Smooth muscle cell (in vitro differentiated cells): ENCODE measurements around the gene PPP6R3. TPM values are rescaled to one million over a fixed set of nuclear protein-coding genes. Genes with fewer than 3 reads are reported as not detected.

Source experiments
- DNase-seq: peaks from one replicate; lab custom pipeline; 2025; ENCODE audit not compliant: unreplicated experiment; lab: John Stamatoyannopoulos, UW
- H2AFZ ChIP-seq: fragments of 200-600 bp; sonication (generic); 2 replicates; pipeline ENCODE4 v1.6.0; 2016; ENCODE audit warnings: antibody characterized with exemption, low read depth, mild to moderate bottlenecking
- H3F3A ChIP-seq: fragments of 200-600 bp; sonication (generic); 2 replicates; pipeline ENCODE4 v1.6.0; 2017; ENCODE audit warnings: antibody characterized with exemption, low read depth
- H3K27ac ChIP-seq: fragments of 200-600 bp; sonication (generic); 2 replicates; pipeline ENCODE4 v1.5.1; 2016; ENCODE audit warnings: low read depth, mild to moderate bottlenecking
- H3K27me3 ChIP-seq: fragments of 200-600 bp; sonication (generic); 2 replicates; pipeline ENCODE4 v1.6.1; 2016; ENCODE audit warnings: low read depth, mild to moderate bottlenecking
- H3K36me3 ChIP-seq: fragments of 200-600 bp; sonication (generic); 2 replicates; pipeline ENCODE4 v1.5.1; 2016; ENCODE audit warnings: low read depth
- H3K4me1 ChIP-seq: fragments of 200-600 bp; sonication (generic); 2 replicates; pipeline ENCODE4 v1.5.1; 2016; ENCODE audit warnings: low read depth
- H3K4me2 ChIP-seq: fragments of 200-600 bp; sonication (generic); 2 replicates; pipeline ENCODE4 v1.6.0; 2016; ENCODE audit warnings: mild to moderate bottlenecking
- H3K4me3 ChIP-seq: fragments of 200-600 bp; sonication (generic); 2 replicates; pipeline ENCODE4 v1.5.1; 2016; ENCODE audit warnings: mild to moderate bottlenecking
- H3K79me2 ChIP-seq: fragments of 200-600 bp; sonication (generic); 2 replicates; pipeline ENCODE4 v1.6.0; 2016; ENCODE audit warnings: low read depth, mild to moderate bottlenecking
- H3K9ac ChIP-seq: fragments of 200-600 bp; sonication (generic); 2 replicates; pipeline ENCODE4 v1.6.0; 2016; ENCODE audit warnings: low read depth
- H3K9me3 ChIP-seq: fragments of 200-600 bp; sonication (generic); replicated peaks from 2 replicates; pipeline ENCODE4 v1.5.1; 2016; ENCODE audit warnings: low read depth
- H4K20me1 ChIP-seq: fragments of 200-600 bp; sonication (generic); 2 replicates; pipeline ENCODE4 v1.6.0; 2016; ENCODE audit warnings: low read depth
- WGBS: methylation state at CpG from one replicate; pipeline ENCODE4 v1.1.7; 2016; ENCODE audit warnings: low lambda C conversion rate; 5-methylcytosine and 5-hydroxymethylcytosine counted together
- polyA plus RNA-seq: library from polyadenylated mRNA; unstranded; fragments of >200 nt; fragmentation: Nextera tagmentation; extraction: Ambion mirVana; gene quantifications from 2 replicates; pipeline ENCODE4 v1.2.1, GENCODE V29; 2016
- total RNA-seq: library from RNA; depleted of rRNA; stranded (reverse); fragments of >200 nt; gene quantifications from 2 replicates; pipeline ENCODE4 v1.2.3, GENCODE V29; 2014
- TF ChIP-seq, protein P1 (sequence below): fragments of 200-600 bp; sonication (generic); IDR thresholded peaks from 2 replicates; pipeline ENCODE4 v1.5.1; 2017; ENCODE audit warnings: borderline replicate concordance, mild to moderate bottlenecking, antibody characterized with exemption; ENCODE audit not compliant: insufficient read depth, poor library complexity, severe bottlenecking

The PPP6R3 gene
- total and polyA plus RNA-seq, 2 experiments from 2014 or later: 28.4 to 121 TPM

- peaks cover 100% of the 10 kb centered on the region for H4K20me1 ChIP-seq
Measured at GRCh38 chr11:68501813-68502212, 41.3 kb downstream of the PPP6R3 start.

DNA sequence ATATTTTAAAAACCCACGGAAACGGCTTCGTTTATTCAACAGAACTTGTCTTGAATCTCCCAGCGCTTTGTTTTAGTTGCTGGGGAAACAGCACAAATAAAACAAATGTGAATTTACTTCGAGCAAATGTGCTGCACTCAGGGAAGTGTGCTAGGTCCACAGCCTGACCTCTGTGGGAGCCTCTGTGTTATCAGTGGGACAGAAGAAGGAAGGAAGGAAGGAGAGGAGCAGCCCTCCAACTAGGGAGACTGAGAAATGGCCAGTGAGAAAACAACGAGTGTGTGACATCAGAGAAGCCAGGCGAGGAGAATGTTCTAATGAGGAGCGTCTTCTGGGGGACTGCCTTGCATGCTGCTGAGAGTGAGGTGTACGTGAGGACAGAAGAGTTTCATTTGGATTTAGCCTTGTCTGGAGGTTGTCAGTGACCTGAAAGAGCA, 42.7 kb downstream of the PPP6R3 start:
- H3K9me3 ChIP-seq: no peaks in the 10 kb centered on the region
- H3F3A ChIP-seq: peaks cover 35% of the 10 kb centered on the region
- H3K9ac ChIP-seq: no peak overlapping the region
- no peak for DNase-seq
- H3K4me3 ChIP-seq: no peak overlapping the region
- H3K4me2 ChIP-seq: no peak overlapping the region
- 77% methylated on average over 9 of the region's 9 CpGs for WGBS
- no peaks in the 10 kb centered on the region for H3K27me3 ChIP-seq
- TF ChIP-seq, protein P1, sequence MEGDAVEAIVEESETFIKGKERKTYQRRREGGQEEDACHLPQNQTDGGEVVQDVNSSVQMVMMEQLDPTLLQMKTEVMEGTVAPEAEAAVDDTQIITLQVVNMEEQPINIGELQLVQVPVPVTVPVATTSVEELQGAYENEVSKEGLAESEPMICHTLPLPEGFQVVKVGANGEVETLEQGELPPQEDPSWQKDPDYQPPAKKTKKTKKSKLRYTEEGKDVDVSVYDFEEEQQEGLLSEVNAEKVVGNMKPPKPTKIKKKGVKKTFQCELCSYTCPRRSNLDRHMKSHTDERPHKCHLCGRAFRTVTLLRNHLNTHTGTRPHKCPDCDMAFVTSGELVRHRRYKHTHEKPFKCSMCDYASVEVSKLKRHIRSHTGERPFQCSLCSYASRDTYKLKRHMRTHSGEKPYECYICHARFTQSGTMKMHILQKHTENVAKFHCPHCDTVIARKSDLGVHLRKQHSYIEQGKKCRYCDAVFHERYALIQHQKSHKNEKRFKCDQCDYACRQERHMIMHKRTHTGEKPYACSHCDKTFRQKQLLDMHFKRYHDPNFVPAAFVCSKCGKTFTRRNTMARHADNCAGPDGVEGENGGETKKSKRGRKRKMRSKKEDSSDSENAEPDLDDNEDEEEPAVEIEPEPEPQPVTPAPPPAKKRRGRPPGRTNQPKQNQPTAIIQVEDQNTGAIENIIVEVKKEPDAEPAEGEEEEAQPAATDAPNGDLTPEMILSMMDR: no peak
- H3K27ac ChIP-seq: peak overlapping the region; percentile 30
- H2AFZ ChIP-seq: no peak overlapping the region
- no peaks in the 10 kb centered on the region for H3K36me3 ChIP-seq
- peaks cover 100% of the 10 kb centered on the region for H4K20me1 ChIP-seq
- H3K79me2 ChIP-seq: peaks cover 99% of the 10 kb centered on the region
- H3K4me1 ChIP-seq: peaks cover 19% of the 10 kb centered on the region

More at GRCh38 chr11:68501813-68502212, 41.3 kb downstream of the PPP6R3 start:
- Histone ChIP-seq H3F3A (peaks cover 35% of the 10 kb centered on the region), H3K4me3 (no peak overlapping the region), H3K9ac (no peak overlapping the region), H3K27ac (no peak overlapping the region), H3K9me3 (no peaks in the 10 kb centered on the region), H3K27me3 (no peaks in the 10 kb centered on the region), H3K79me2 (peaks cover 97% of the 10 kb centered on the region), H3K36me3 (no peaks in the 10 kb centered on the region), H3K4me2 (no peak overlapping the region), H2AFZ (no peak overlapping the region), H3K4me1 (peaks cover 19% of the 10 kb centered on the region)
- WGBS: 96% methylated on average over 6 of the region's 6 CpGs
- TF ChIP-seq, protein P1: no peak
- no peak for DNase-seq

GRCh38 chr11:68503792-68504191, 43.2 kb downstream of the PPP6R3 start:
- Histone ChIP-seq H3F3A (peaks cover 35% of the 10 kb centered on the region), H3K9me3 (no peaks in the 10 kb centered on the region), H3K27me3 (no peaks in the 10 kb centered on the region), H4K20me1 (peaks cover 100% of the 10 kb centered on the region), H3K36me3 (no peaks in the 10 kb centered on the region), H3K79me2 (peaks cover 98% of the 10 kb centered on the region), H3K4me1 (peaks cover 19% of the 10 kb centered on the region), H2AFZ (no peak overlapping the region), H3K9ac (no peak overlapping the region), H3K4me3 (no peak overlapping the region), H3K27ac (peak overlapping the region; percentile 30), H3K4me2 (no peak overlapping the region)
- 98% methylated on average over 3 of the region's 3 CpGs for WGBS
- no peak for DNase-seq
- TF ChIP-seq, protein P1: no peak

- no peak for DNase-seq
- H3K4me2 ChIP-seq: peak overlapping the region; percentile 55
- H3F3A ChIP-seq: peaks cover 35% of the 10 kb centered on the region
- TF ChIP-seq, protein P1: no peak
- H3K9ac ChIP-seq: no peak overlapping the region
- H2AFZ ChIP-seq: no peak overlapping the region
- H3K4me3 ChIP-seq: no peak overlapping the region
- WGBS: 65% methylated on average over 6 of the region's 6 CpGs
- no peaks in the 10 kb centered on the region for H3K9me3 ChIP-seq
- H3K27me3 ChIP-seq: no peaks in the 10 kb centered on the region
- H3K27ac ChIP-seq: peak overlapping the region; percentile 77
- peaks cover 98% of the 10 kb centered on the region for H3K79me2 ChIP-seq
- peaks cover 24% of the 10 kb centered on the region for H3K4me1 ChIP-seq
- no peaks in the 10 kb centered on the region for H3K36me3 ChIP-seq
- H4K20me1 ChIP-seq: peaks cover 100% of the 10 kb centered on the region
Measured at GRCh38 chr11:68504432-68505066, 44.0 kb downstream of the PPP6R3 start.
